K562 (cell line): ENCODE data around the gene E2F3. TPM values are rescaled to one million over a fixed set of nuclear protein-coding genes. Genes with fewer than 3 reads are reported as not detected.

Experiments
- CTBP1 ChIP-seq: fragments of 450-650 bp; IDR thresholded peaks from 2 replicates; pipeline ENCODE4 v1.6.1; 2016; ENCODE audit warnings: borderline replicate concordance
- EHMT2 ChIP-seq: fragments of 450-650 bp; IDR thresholded peaks from 2 replicates; pipeline ENCODE4 v1.6.1; 2018; ENCODE audit warnings: antibody characterized with exemption
- FOXA1 ChIP-seq: fragments of 450-650 bp; IDR thresholded peaks from 2 replicates; pipeline ENCODE4 v1.6.1; 2016; ENCODE audit warnings: mild to moderate bottlenecking, borderline replicate concordance
- JUNB ChIP-seq: fragments of 450-650 bp; formaldehyde crosslinking; conservative IDR thresholded peaks from 2 replicates; pipeline ENCODE4 v1.4.0; 2020; ENCODE audit warnings: mild to moderate bottlenecking
- KLF10 ChIP-seq: fragments of 250-450 bp; sonication (Bioruptor Pico); IDR thresholded peaks from 2 replicates; pipeline ENCODE4 v1.6.1; 2021; ENCODE audit warnings: matching md5 sums
- LARP7 ChIP-seq: fragments of 450-650 bp; IDR thresholded peaks from 2 replicates; pipeline ENCODE4 v1.6.1; 2016
- NBN ChIP-seq: fragments of 450-650 bp; IDR thresholded peaks from 2 replicates; pipeline ENCODE4 v1.6.1; 2016; ENCODE audit warnings: low read depth, mild to moderate bottlenecking
- NCOA1 ChIP-seq: fragments of 450-650 bp; IDR thresholded peaks from 2 replicates; pipeline ENCODE4 v1.6.1; 2016; ENCODE audit warnings: low read depth
- POLR3G ChIP-seq: IDR thresholded peaks from 2 replicates; pipeline ENCODE4 v1.6.1; 2011; ENCODE audit not compliant: insufficient read length, insufficient replicate concordance; ENCODE audit errors: extremely low read depth
- SIN3B ChIP-seq: fragments of 450-650 bp; IDR thresholded peaks from 2 replicates; pipeline ENCODE4 v1.6.1; 2017; ENCODE audit warnings: low read depth, mild to moderate bottlenecking, moderate library complexity
- SMAD2 ChIP-seq: fragments of 150-350 bp; IDR thresholded peaks from 2 replicates; pipeline ENCODE4 v1.6.1; 2014; ENCODE audit warnings: low read depth, mild to moderate bottlenecking, low read length
- SNIP1 ChIP-seq: fragments of 450-650 bp; IDR thresholded peaks from 2 replicates; pipeline ENCODE4 v1.7.1; 2017; ENCODE audit warnings: low read depth, mild to moderate bottlenecking
- SREBF2 ChIP-seq: sonication (generic); formaldehyde crosslinking; IDR thresholded peaks from 2 replicates; pipeline ENCODE4 v1.4.0; 2020; ENCODE audit warnings: mild to moderate bottlenecking, missing genetic modification reagents
- TAF9B ChIP-seq: fragments of 450-650 bp; IDR thresholded peaks from 2 replicates; pipeline ENCODE4 v1.6.1; 2018; ENCODE audit warnings: mild to moderate bottlenecking; ENCODE audit not compliant: partially characterized antibody
- ZNF143 ChIP-seq: sonication (generic); formaldehyde crosslinking; IDR thresholded peaks from 2 replicates; pipeline ENCODE4 v1.9.0; 2022; ENCODE audit warnings: mild to moderate bottlenecking, missing genetic modification reagents
- ZNF282 ChIP-seq: sonication (generic); formaldehyde crosslinking; IDR thresholded peaks from 2 replicates; pipeline ENCODE4 v1.8.1; 2023; ENCODE audit warnings: missing genetic modification reagents
- ZNF644 ChIP-seq: fragments of 200-800 bp; sonication (Bioruptor generic); IDR thresholded peaks from 2 replicates; pipeline ENCODE4 v1.6.1; 2016; ENCODE audit warnings: low read depth, missing genetic modification characterization, missing compliant biosample characterization
- ZNF695 ChIP-seq: fragments of 450-650 bp; formaldehyde crosslinking; IDR thresholded peaks from 2 replicates; pipeline ENCODE4 v1.4.0; 2020; ENCODE audit warnings: mild to moderate bottlenecking, moderate library complexity
- polyA plus RNA-seq, 8 experiments: library from polyadenylated mRNA; depleted of rRNA in 4 of 8; stranded (reverse) in 5 of 8; unstranded in 3 of 8; fragments of >200 nt; fragmentation: Nextera tagmentation in 2 of 8; fragmentation: Illumina TruSeq in 1 of 8; extraction: Ambion mirVana in 2 of 8; extraction: Trizol in 1 of 8; gene quantifications; 2 replicates each; pipeline versions ENCODE4 v1.2.1 to v1.2.3, GENCODE V29; 2011 to 2014; ENCODE audit warnings: inconsistent platforms in 1 of 8, missing spikeins in 1 of 8
- total RNA-seq, 7 experiments: library from RNA; depleted of rRNA in 6 of 7; stranded (reverse); fragments of >200 nt in 6 of 7; fragmentation: Illumina TruSeq in 2 of 7; extraction: Trizol in 2 of 7; gene quantifications; 2 replicates each; pipeline versions ENCODE4 v1.2.1 to v1.2.3, GENCODE V29; 2011 to 2021; ENCODE audit warnings: low replicate concordance in 1 of 7
- TF ChIP-seq, protein P1 (sequence below), 2 experiments: fragments of 450-650 bp; conservative IDR thresholded peaks; 2 replicates each; pipeline ENCODE4 v1.6.1; 2017; ENCODE audit warnings: mild to moderate bottlenecking in 2 of 2, moderate library complexity in 2 of 2
- TF ChIP-seq, protein P2 (sequence below): fragments of 450-650 bp; IDR thresholded peaks from 2 replicates; pipeline ENCODE4 v1.6.1; 2016; ENCODE audit warnings: borderline replicate concordance
- TF ChIP-seq, protein P3 (sequence below): fragments of 250-450 bp; sonication (Bioruptor Pico); IDR thresholded peaks from 2 replicates; pipeline ENCODE4 v1.5.0; 2021
- TF ChIP-seq, protein P4 (sequence below): fragments of 250-450 bp; sonication (Bioruptor Pico); IDR thresholded peaks from 2 replicates; pipeline ENCODE4 v1.5.0; 2020; ENCODE audit warnings: mild to moderate bottlenecking, borderline replicate concordance

E2F3 gene
- total and polyA plus RNA-seq, 9 of the 15 experiments (the other 6 are each of a cell fraction or from before 2014, with no cell fraction given): 11.1 to 44.7 (median 27.2) TPM

DNA sequence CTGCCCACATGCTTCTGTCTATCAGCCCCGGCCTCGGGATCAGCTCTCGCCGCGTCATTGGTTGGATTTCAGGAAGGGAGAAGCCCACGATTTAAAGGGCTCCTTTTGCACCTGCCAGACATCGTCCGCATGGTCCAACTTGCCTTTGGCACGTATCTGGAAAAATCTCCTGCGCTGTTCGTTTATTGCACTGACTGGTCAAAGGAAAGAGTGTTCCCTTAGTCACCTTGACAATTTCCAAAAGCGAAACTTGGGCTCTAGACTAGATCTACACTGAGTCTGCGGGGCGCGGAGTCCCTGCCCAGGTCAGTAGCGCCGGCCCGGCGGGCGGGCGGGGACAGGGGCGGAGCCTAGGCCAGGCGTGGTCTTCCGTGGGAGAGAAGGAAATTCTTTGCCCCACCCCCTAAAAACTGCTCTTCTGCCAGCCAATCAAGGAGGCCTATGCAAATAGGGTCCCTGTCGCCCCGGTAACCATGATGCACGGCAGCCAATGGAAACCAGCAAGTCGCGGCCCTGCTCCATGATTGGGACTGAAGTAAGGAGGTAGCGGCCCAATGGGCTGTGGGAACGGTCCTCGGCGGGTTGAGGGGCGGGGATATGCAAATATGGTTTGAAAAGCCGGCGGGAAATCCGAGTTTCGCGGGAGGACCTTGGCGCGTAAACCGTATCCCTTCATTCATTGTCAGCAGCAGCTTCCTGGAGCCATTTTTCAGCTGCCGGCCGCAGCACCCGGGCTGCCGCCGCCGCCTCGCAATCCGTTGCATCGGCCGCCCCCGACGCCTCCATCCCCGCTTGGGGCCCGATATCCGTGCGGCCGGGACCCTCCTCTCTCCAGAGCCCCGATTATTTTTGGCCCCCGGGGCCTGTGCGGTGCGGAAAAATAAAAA, at the start of gene E2F3 (continued):
- no peak for TF ChIP-seq FOXA1
- TF ChIP-seq SNIP1: no peak; the same call in 1 of the 2 replicates
- TF ChIP-seq JUNB (CRISPR knock-in tag): no peak
- TF ChIP-seq LARP7: no peak
- TF ChIP-seq KLF10 (CRISPR knock-in tag): no peak
- TF ChIP-seq, protein P1, sequence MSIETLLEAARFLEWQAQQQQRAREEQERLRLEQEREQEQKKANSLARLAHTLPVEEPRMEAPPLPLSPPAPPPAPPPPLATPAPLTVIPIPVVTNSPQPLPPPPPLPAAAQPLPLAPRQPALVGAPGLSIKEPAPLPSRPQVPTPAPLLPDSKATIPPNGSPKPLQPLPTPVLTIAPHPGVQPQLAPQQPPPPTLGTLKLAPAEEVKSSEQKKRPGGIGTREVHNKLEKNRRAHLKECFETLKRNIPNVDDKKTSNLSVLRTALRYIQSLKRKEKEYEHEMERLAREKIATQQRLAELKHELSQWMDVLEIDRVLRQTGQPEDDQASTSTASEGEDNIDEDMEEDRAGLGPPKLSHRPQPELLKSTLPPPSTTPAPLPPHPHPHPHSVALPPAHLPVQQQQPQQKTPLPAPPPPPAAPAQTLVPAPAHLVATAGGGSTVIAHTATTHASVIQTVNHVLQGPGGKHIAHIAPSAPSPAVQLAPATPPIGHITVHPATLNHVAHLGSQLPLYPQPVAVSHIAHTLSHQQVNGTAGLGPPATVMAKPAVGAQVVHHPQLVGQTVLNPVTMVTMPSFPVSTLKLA (conservative IDR thresholded peaks at IDR 0.05): peak; percentile 94 to 98
- TF ChIP-seq, protein P2, sequence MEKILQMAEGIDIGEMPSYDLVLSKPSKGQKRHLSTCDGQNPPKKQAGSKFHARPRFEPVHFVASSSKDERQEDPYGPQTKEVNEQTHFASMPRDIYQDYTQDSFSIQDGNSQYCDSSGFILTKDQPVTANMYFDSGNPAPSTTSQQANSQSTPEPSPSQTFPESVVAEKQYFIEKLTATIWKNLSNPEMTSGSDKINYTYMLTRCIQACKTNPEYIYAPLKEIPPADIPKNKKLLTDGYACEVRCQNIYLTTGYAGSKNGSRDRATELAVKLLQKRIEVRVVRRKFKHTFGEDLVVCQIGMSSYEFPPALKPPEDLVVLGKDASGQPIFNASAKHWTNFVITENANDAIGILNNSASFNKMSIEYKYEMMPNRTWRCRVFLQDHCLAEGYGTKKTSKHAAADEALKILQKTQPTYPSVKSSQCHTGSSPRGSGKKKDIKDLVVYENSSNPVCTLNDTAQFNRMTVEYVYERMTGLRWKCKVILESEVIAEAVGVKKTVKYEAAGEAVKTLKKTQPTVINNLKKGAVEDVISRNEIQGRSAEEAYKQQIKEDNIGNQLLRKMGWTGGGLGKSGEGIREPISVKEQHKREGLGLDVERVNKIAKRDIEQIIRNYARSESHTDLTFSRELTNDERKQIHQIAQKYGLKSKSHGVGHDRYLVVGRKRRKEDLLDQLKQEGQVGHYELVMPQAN: peak; percentile 99
- TF ChIP-seq SIN3B: peak; percentile 55; the same call in 1 of the 2 replicates
- peak; percentile 32; the same call in 1 of the 2 replicates for TF ChIP-seq NCOA1
- no peak for TF ChIP-seq ZNF143 (CRISPR knock-in tag)
- TF ChIP-seq ZNF644 (tag): no peak
- TF ChIP-seq CTBP1: peak; percentile 47; the same call in 1 of the 2 replicates
- TF ChIP-seq, protein P3, sequence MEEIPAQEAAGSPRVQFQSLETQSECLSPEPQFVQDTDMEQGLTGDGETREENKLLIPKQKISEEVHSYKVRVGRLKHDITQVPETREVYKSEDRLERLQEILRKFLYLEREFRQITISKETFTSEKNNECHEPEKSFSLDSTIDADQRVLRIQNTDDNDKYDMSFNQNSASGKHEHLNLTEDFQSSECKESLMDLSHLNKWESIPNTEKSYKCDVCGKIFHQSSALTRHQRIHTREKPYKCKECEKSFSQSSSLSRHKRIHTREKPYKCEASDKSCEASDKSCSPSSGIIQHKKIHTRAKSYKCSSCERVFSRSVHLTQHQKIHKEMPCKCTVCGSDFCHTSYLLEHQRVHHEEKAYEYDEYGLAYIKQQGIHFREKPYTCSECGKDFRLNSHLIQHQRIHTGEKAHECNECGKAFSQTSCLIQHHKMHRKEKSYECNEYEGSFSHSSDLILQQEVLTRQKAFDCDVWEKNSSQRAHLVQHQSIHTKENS (CRISPR knock-in tag): no peak
- TF ChIP-seq NBN: peak; percentile 67; the same call in 1 of the 2 replicates
- no peak for TF ChIP-seq POLR3G
- no peak for TF ChIP-seq EHMT2
- no peak for TF ChIP-seq ZNF282 (CRISPR knock-in tag)
- no peak for TF ChIP-seq SMAD2
- peak; percentile 98 for TF ChIP-seq TAF9B
- TF ChIP-seq SREBF2: peak; percentile 97; the same call in 1 of the 2 replicates
- TF ChIP-seq, protein P4, sequence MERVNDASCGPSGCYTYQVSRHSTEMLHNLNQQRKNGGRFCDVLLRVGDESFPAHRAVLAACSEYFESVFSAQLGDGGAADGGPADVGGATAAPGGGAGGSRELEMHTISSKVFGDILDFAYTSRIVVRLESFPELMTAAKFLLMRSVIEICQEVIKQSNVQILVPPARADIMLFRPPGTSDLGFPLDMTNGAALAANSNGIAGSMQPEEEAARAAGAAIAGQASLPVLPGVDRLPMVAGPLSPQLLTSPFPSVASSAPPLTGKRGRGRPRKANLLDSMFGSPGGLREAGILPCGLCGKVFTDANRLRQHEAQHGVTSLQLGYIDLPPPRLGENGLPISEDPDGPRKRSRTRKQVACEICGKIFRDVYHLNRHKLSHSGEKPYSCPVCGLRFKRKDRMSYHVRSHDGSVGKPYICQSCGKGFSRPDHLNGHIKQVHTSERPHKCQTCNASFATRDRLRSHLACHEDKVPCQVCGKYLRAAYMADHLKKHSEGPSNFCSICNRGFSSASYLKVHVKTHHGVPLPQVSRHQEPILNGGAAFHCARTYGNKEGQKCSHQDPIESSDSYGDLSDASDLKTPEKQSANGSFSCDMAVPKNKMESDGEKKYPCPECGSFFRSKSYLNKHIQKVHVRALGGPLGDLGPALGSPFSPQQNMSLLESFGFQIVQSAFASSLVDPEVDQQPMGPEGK (CRISPR knock-in tag): no peak
- TF ChIP-seq ZNF695 (CRISPR knock-in tag): no peak
